ENCODE results near the gene GARNL3. TPM values are rescaled to one million over a fixed set of nuclear protein-coding genes. Genes with fewer than 3 reads are reported as not detected.

Gene GARNL3
- total RNA-seq, 1 donor from 2014 or later: 2.9 TPM

DNA sequence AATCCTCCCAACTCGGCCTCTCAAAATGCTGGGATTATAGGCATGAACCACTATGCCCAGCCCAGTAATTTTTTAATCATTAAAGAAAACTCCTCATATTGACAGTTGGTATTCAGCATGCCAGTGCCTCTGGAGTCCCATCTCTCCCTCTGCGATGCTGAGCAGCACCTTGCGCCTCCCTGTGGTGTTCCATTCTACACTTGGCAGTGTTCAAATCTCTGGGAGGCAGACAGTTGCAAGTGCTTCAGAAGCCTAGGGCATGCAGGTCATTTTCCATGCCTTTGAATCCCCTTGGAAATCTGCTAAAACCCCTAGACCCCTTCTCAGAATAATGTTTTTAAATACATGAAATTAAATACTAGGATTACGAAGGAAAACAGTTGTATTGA, 41.3 kb downstream of the GARNL3 start:
- no peak for DNase-seq (ENCODE audit: extremely low read depth, low read depth, low spot score)

DNA sequence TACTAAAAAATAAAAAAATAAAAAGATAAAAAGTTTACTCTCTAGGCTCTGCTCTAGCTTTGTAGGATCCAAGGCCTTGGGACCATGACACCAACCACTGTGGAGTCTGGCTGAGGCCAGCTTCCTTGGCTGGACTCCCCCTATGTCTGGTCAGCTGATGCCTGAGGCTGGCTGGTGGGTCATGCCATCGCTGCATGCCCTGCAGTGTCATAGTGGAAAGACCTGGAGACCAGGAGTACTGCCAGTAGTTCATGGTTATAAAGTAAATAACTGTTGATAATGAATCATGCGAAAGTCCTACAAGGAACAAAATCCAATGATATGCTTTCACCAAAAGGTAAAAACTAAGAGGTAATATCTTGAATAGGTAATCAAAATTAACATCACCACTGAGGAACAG, 43.2 kb downstream of the GARNL3 start:
- DNase-seq (ENCODE audit: extremely low read depth, low read depth, low spot score): no peak

DNA sequence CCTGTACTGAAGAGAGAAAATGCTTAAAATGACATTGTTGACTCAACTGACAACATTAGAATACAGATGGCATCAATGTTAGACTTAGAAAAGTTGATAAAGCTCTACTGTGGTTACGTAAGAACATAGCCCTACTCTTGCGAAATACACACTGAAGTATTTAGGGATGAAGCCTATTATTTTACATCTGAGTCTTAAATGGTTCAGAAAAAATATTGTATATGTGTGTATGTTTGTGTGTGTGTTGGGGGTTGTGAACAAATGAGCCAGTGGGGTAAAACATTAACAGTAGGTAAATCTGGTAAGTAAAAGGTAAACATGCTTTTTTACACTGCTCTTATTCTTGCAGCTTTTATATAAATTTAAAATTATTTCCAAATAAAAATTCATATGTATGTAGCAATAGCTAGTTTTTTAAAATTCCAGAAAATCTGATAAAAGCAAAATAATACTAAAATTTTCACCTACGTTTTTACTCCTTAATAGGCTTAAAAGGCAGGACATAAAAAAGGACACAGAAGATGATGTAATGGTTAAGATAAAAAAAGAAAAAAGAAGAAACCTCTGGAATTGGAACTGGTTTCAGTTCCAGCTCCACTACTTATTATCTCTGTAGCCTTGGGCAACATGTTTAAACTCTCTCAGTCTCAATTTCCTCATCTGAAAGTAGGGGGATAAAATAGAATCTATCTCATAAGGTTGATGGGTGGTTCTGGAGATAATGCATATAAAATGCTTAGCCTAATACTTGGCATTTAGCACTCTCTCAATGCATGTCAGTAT, 44.3 kb downstream of the GARNL3 start:
- no peak for DNase-seq (ENCODE audit: extremely low read depth, low read depth, low spot score)

DNA sequence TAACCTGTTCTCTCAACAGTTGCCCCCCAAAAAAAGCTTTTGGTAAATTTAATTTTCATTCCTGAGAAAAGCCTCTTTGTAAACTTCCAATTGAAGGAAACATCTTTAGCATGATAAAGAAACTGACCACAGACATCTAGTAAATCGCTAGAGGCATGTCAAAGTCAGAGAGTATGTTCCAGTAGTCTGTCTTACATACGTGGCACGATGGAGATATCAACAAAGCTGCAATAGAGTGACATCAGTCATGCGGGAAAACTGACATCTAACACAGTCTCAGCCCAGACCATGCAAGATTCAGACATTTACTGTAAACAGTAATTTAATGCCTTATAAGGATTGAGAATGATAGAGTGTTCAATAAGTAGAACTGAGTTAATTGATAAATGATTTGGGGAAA, 45.1 kb downstream of the GARNL3 start:
- no peak for DNase-seq (ENCODE audit: extremely low read depth, low read depth, low spot score)

DNA sequence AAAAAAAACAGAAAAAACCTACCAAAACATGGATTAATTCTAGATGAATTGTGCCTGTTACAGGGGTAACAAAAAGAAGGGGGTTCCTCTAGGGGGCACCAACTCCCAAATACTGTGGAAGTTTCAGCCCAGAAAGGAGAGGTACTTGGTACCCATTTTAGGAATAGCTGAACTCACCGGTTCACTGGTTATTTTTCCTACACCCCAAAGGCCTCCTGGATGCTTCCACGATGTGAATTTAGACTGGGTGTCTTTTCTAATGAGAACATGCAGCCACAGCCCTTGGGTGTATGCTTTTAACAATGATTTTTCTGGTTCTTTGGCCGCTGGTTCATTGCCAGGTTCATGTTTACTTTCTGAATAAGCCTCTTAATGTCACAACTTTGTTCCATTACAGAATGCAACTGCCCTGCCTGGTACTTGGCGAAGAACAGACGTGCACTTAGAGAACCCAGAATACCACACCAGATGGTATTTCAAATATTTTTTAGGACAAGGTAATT, 46.7 kb downstream of the GARNL3 start:
- peak; percentile 20 for DNase-seq (ENCODE audit: extremely low read depth, low read depth, low spot score)

DNA sequence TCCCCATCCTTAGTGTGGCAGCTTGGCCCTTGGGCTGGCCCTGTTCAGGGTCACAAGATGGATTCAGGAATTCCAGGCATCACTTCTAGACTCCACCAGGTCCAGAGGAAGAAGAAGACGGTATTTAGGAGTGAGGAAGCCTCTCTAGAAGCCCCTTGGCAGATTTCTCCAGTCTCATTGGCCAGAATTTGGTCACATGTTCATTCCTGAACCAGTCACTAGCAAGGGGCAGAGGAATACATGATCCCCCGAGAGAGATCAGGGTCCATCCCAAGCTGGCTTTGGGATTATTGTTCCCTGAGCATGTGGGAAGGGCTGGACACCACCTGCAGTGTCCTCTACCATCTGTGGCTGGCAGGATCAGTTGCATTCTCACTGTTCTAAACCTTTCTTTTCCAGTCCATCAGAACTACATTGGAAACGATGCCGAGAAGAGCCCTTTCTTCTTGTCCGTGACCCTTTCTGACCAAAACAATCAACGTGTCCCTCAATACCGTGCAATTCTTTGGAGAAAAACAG, 48.5 kb downstream of the GARNL3 start:
- DNase-seq (ENCODE audit: extremely low read depth, low read depth, low spot score): no peak

DNA sequence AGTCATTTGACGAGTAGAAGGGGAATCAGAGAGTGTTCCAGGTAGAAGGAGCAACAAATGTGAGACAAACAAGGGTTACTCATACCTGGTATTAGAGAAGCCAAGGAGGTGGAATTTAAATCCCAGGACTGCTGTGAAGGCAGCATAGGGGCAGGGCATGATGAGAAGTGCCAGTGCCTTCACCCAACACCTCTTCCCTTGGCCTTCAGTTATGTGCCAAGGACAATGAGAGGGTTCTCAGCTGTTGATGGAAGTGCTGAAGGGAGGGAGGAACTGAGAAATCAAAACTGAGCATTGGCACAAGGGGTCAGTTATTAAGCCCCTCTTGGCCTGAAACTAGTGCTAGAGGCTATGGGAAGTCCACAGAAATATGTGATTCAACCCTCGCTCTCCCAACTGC, 50.3 kb downstream of the GARNL3 start:
- DNase-seq (ENCODE audit: extremely low read depth, low read depth, low spot score): no peak

DNA sequence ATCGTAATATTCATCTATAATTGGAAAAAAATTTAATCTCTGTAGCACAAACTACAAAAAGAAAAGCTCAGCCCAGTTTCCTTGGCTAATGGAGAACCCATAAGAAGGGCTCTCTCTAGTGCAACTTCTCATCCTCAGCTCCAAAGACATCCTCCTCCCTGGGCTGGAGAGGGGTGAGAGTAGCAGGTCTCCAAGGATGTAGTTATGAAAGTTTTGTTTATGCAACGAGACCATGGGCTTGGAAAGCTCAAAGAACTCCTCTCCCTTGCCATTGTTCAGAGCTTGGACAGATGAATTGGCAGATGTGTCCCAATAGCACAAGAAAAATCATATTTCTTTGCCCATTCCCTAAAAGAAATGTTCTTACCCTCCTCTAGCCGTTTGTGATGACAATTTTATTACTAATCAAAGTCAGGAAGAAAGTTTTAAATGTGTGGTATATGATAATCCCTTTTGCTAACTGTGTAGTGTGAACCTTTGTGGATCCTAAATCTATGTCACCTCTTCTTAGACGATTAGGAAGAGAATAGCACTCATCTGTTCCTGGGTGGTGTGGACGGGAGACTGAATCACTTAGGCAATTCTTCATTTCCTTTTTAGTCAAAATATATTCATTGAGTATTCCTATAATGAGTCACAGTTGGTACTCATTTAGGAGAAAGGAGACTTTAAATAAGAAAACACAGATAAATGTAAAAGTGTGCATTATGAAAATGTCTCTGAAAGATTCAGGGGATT, 52.2 kb downstream of the GARNL3 start:
- DNase-seq (ENCODE audit: extremely low read depth, low read depth, low spot score): no peak

DNA sequence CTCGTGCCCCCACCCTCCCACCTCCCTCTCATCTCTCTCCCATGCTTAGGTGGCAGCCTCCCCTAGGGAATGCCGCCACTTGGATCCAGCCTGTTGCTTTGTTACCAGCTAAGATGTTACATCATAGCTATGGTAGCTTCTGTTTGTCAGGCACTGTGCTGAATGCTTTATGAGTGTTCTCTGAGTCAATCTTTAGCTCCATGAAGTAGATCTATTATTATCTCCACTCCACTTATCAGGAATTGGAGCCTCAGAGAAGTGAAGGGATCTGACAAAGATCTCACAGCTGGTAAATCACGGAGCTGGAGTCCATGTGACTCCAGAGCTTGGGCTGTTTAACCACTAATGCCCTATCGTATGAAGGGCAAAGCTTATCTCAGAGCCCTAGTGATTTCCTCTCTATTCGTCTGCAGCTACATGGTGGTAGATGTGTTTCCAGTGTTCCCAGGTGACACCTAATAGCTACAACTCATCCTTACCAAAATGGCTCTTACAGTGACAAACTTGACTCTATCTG, 54.1 kb downstream of the GARNL3 start:
- no peak for DNase-seq (ENCODE audit: extremely low read depth, low read depth, low spot score)

DNA sequence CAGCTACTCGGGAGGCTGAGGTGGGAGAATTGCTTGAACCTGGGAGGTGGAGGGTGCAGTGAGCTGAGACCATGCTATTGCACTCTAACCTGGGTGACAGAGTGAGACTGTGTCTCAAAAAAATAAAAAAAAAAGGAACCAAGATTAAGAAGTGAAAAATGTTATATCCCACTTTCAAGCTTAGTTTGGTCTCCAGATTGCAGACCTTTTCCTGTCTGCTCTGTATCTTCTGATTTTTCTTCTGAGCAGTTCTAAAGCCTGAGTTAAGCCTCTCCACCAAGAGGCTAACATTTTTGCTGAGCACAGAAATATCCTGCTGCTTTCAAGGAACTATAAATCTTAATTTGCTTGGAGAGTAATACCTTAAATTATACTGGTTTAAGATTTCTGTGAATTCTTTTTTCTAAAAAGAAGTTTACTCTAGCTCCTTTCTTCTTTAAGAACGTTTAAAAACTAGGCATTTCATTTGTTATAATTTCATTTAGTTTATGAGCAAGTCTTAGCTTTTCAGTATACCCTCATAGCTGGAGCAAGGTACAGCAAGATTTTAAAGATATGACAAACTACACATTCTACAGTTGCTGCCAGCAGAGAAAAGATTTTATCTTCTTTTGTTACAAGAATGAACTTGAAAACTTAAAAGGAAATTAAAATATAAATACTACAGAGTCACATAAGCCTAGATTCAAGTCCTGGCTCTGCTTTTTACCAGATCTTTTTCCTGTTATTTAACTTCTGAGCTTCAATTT, 55.0 kb downstream of the GARNL3 start:
- no peak for DNase-seq (ENCODE audit: extremely low read depth, low read depth, low spot score)

DNA sequence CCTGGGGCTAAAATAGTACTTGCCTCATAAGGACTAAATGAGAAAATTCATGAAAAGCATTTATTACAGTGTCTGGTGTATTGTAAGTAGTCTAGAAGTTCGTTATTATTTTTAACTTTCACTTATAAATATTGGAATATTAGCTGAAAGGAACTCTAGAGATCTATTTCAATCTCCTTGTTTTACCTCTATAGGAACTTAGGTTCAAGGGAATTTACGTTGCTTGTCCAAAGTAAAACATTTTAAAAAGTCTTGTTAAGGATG, 55.5 kb downstream of the GARNL3 start:
- DNase-seq (ENCODE audit: extremely low read depth, low read depth, low spot score): no peak

DNA sequence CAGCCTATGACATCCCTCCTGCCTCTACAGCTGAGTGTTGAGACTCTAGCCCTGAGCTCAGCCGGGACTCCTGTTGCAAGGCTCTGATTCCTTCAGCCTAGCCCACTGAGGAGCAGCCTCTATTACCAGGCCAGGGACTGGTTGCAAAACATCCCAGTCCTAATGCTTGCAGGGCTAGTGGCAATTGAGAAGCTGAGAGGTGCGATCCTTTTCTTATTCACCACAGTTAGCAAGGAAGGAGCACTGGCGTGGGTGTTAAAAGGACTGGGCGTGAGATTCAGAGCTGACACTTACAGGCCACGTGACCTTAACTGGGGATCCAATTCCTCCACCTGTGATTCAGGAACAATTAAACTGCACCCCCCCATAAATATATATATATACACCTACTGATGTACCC, 58.8 kb downstream of the GARNL3 start:
- DNase-seq (ENCODE audit: extremely low read depth, low read depth, low spot score): no peak

DNA sequence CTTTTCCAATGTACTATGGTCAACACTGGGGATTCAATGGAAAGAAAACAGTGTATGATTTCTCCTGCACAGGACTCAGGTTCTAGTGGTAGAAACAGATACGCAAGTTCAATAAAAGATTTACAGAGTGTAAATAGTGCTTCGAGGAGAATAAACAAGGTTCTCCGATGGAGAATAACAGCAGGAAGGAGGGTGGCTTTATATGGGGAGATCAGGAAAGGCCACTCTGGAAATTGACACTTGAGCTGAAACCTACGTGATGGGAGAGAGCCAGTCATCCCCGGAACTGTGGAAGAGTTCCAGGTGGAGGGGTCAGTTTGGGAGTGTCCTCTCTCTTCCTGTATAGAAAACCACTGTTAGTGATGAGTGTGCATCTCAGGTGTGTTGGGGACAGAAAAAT, 65.9 kb downstream of the GARNL3 start:
- DNase-seq (ENCODE audit: extremely low read depth, low read depth, low spot score): no peak

DNA sequence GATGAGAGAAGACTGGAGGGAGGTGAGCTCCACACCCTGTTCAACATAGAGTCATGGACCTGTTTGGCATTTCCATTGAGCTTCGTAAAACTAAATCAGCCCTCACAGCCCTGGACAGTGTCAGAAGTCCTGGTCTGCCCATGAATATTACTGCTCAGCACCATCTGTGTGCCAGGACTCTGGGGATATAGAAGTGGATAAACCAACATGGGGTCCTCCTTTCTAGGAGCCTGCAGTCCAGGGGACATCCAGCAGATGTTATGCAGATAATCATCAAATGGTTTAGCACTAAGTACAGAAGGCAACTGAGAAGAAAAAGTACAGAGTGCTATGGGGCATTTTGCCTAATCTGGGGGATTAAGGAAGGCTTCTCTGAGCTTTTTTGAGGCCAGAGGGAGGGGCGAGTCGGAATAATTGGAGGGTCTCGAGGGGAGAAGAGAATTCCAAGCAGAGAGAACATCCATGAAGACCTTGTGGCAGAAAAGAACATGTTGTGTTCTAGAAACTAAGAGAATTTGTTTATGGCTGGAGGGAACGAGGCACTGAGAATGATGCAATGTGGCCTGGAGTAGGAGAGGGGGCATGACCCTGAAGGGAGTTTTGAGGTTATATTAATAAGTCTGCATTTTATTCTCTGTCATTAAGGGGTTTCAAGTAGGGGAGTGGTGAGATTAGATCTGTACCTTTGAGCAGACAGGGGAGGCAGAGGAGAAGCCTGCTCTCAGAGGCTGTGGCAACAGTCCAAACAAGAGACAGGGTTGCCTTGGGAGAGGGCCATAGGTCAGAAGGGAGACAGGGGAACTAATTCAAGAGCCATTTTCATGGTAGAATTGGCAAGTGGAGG, 68.9 kb downstream of the GARNL3 start:
- DNase-seq (ENCODE audit: extremely low read depth, low read depth, low spot score): no peak

DNA sequence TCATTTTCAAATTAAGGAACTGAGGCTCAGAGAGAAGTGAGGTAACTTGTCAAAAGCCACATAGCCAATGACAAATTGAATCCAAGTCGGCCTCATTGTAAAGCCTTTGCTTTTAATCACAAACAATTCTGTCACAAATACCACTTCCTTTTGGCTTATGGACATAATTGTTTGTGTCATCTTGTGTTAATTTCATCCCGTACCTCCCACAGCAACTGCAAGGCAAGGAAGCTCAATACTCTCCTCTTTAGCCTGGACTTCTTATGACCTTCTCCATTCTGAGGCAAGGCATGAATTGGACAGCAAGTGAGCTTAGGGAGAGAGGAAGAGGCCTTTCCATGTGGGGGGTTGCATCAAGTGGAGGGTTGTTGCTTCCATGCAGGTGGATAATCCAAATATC, 70.2 kb downstream of the GARNL3 start:
- DNase-seq (ENCODE audit: extremely low read depth, low read depth, low spot score): no peak

DNA sequence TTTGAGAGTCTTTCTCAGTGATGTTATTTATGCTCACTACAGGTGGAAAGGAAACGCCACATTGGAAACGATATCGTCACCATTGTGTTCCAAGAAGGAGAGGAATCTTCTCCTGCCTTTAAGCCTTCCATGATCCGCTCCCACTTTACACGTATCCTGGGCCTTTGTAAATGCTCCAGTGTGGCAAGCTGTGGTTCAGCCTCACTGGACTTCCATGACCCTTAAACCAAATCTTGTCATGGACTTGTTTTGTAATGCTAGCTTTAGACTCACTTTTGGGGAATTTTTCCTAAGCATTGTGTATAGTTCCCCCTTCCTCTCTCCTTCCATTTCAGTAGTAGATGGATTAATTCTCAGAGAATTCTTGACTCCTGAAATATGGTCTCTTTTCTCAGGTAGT, 71.5 kb downstream of the GARNL3 start:
- DNase-seq (ENCODE audit: extremely low read depth, low read depth, low spot score): no peak

DNA sequence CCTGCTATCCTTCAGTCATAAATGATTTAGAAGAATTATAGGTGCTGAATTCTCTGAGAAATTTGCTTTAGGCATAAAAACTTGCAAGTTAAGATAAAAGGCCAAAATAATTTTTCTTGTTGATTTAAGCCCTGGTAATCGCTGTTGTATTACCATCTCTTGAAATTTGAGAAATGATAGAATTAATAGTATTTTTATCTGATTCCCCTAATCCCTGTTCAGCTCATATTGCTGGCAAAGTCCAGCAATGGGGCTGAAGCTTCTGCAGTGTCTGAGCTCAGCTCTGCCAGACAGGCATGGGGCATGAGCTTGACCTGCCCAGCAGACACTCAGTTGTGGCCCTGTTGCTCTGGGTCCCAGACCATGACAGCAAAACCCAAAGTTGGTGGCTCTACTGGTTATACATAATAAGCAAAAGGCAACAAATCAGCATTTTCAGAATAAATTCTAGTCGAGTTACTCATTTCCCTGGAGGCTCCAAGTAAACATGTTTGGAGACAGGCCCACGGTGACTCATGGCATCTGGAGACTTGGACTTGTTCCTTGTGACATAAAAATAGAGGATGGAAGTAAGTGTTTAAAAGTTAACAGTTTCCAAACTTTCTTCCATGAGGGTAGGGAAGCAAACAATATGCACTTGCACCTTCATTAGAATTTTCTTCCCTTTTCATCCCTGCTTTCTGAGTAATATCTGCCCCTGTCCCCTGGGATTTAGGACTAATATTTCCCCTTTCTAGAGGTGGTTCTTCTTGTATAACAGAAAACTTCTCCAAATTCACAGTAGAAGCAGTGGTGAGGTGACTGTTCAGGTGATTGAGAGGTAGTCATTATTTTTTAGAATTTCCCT, 72.2 kb downstream of the GARNL3 start:
- DNase-seq (ENCODE audit: extremely low read depth, low read depth, low spot score): peak; percentile 83

DNA sequence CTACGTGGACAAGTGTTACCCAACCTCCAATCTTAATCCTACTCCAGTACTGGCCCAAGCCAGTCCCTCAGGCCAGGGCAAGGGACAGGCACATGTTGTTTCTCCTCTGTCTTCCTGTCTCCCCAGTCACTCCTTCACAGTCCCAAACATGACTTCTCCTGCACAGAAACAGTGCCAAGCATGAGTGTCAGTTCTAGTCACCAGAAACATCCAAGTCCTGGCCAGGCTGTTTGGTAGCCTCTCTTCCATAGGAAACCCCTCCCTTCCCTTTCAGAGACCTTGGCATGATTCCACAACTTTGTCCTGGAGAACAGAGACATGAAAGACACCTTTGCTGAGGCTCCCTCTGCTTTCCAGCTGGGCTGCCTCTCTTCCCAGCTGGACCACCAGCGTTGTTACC, 76.1 kb downstream of the GARNL3 start:
- DNase-seq (ENCODE audit: extremely low read depth, low read depth, low spot score): no peak

DNA sequence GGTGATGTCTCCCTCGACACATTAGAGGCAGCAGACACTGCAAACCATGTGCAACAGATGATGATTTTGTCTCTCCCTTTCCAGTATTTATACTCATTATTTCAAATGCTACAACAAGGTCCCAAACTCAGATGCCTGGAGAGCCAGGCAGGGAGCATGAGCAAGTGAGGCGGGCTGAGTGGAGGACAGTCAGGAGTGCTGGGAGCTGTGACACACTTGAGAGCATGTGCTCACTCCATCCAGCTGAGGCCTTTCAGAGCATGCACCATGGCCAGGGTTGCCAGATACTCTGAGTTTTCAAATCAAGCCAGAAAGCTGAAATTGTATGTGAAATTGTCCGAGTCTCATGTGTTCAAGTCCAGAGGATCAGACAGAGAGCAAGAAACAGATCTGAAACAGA, 76.6 kb downstream of the GARNL3 start:
- no peak for DNase-seq (ENCODE audit: extremely low read depth, low read depth, low spot score)

Data from glomerular endothelial cell (primary cell).